ENCODE measurements around the gene B4GALT5. TPM values are rescaled to one million over a fixed set of nuclear protein-coding genes. Genes with fewer than 3 reads are reported as not detected.
"Not testable (repeated sequence)": the region's sequence is repeated elsewhere in the genome, so short reads cannot be mapped to it uniquely, and the experiment has no call there.

Gene B4GALT5
- total RNA-seq, 1 experiment from 2014 or later: 62.4 TPM

DNA sequence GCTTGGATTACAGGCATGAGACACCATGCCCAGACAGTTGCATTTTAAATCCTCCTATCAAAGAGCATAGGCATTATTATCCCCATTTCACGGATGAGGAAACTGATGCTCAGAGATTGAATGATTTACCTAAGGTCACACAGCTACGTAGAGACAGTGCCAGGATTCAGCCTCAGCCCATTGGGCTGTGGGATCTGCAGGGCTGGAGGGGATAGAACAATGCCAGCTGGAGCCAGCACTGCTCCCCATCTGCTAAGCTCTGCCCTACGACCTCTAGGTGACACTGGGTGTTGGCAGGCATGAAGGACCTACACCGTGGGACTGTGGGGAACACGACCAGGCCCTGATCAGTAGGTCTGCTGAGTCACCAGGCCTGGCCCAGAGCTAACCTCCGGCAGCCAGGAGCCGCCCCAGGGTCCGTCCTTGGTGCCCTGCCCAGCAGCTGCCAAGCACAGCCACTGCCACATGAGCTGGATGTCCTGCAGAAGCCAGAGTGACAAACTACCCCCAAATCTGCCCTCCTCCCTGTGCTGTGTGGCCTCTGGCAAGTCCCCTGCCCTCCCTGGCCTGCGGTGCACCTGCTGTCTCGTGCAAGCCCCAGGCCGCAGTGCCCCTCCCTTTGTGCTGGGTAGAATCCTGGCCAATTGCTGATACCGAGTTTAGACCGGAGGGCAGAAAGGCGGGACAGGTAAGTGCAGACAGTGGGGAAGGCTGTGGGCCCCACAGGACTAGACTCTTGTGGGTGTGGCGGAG, 98.1 kb downstream of the B4GALT5 start:
- TF ChIP-seq GABPB1 (CRISPR knock-in tag; IDR thresholded peaks at IDR 0.05) (0 out of 2 replicates have a peak, but pooled peaks have one; percentile 15), SMAD4 (CRISPR knock-in tag; IDR thresholded peaks at IDR 0.05) (no peak)
- ChIA-PET POLR2A (no interaction called here), CTCF (interaction anchor here (1.3 to 3.1 kb wide), 3 partner anchors 74 to 272 kb away, joined by 3 to 12 read pairs (median 7); no protein-coding TSS in a partner anchor)
- no peak for DNase-seq (ENCODE audit: low spot score)
- H3K4me1 Mint-ChIP-seq: peaks cover 4% of the 10 kb centered on the region; the same call in 1 of the 2 replicates
- no peaks in the 10 kb centered on the region for H3K27me3 Mint-ChIP-seq (ENCODE audit: low read depth)
- ATAC-seq: no peak
- H3K4me3 Mint-ChIP-seq: no peak overlapping the region
- H3K9me3 Mint-ChIP-seq: no peaks in the 10 kb centered on the region
- H3K27ac Mint-ChIP-seq: no peak overlapping the region
- no peaks in the 10 kb centered on the region for H3K36me3 Mint-ChIP-seq

DNA sequence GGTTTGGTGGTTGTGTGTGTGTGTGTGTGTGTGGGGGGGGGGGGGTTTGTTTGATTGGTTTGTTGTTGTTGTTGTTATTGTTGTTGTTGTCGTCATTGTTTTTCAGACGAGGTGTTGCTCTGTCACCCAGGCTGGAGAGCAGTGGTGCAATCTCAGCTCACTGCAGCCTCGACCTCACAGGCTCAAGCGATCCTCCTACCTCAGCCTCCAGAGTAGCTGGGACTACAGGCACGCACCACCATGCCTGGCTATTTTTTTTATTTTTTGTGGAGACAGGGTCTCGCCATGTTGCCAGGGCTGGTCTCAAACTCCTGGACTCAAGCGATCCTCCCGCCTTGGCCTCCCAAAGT, 98.7 kb downstream of the B4GALT5 start:
- CTCF ChIA-PET: interaction anchor here (1.3 to 3.1 kb wide), 3 partner anchors 73 to 272 kb away, joined by 3 to 12 read pairs (median 7); no protein-coding TSS in a partner anchor
- DNase-seq (ENCODE audit: low spot score); H3K4me1 Mint-ChIP-seq; H3K36me3 Mint-ChIP-seq; POLR2A ChIA-PET; H3K9me3 Mint-ChIP-seq; H3K4me3 Mint-ChIP-seq; H3K27ac Mint-ChIP-seq; H3K27me3 Mint-ChIP-seq (ENCODE audit: low read depth); ATAC-seq: not testable (repeated sequence)

DNA sequence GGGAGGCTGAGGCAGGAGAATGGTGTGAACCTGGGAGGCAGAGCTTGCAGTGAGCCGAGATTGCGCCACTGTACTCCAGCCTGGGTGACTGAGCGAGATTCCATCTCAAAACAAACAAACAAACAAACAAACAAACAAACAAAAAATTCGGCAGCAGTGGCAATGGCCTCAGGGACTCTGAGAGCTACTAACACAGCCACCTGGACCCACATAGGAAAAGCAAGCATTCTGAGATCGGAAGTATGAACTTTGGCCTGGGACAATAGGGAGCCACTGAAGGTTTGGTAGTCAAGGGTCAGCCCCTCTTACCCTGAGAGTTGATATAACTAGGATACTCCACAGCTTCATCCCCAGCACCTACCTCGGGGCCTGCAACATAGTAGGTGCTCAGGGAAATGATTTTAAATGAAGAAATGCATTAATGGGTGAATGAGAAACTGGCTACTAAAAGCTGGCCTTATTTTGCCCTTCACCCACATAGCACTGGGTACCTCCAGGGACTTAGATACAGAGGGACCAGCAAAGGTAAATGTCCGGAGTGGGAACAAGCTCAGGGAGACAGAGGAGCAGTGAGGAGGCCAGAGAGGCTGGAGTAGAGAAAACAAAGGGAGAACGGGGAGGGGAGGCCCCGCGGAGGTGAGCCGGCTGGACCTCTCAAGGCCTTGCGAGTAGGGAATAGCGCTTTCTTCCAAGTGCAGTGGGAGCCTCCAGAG, 99.2 kb downstream of the B4GALT5 start:
- DNase-seq (ENCODE audit: low spot score) (no peak), ATAC-seq (no peak)
- Mint-ChIP-seq H3K9me3 (no peaks in the 10 kb centered on the region), H3K4me3 (no peak overlapping the region), H3K27me3 (ENCODE audit: low read depth) (no peaks in the 10 kb centered on the region), H3K4me1 (peaks cover 5% of the 10 kb centered on the region; the same call in 1 of the 2 replicates), H3K27ac (peak overlapping the region; percentile 12; the same call in 1 of the 2 replicates), H3K36me3 (no peaks in the 10 kb centered on the region)
- POLR2A ChIA-PET: no interaction called here
- CTCF ChIA-PET: interaction anchor here (1.3 to 3.1 kb wide), 4 partner anchors 73 to 273 kb away, joined by 3 to 15 read pairs (median 10); no protein-coding TSS in a partner anchor
- TF ChIP-seq TEAD4 (CRISPR knock-in tag; IDR thresholded peaks at IDR 0.05) (no peak), NR1H2 (CRISPR knock-in tag; IDR thresholded peaks at IDR 0.05) (no peak), GTF2I (CRISPR knock-in tag; conservative IDR thresholded peaks at IDR 0.05) (no peak), PREB (CRISPR knock-in tag; IDR thresholded peaks at IDR 0.05; ENCODE audit: borderline replicate concordance) (no peak), MAX (CRISPR knock-in tag; IDR thresholded peaks at IDR 0.05) (no peak), GRHL2 (CRISPR knock-in tag; IDR thresholded peaks at IDR 0.05; ENCODE audit: insufficient replicate concordance, severe bottlenecking) (no peak), CREB1 (CRISPR knock-in tag; IDR thresholded peaks at IDR 0.05) (no peak), AR (CRISPR knock-in tag; IDR thresholded peaks at IDR 0.05) (no peak)
- TF ChIP-seq, protein P1, sequence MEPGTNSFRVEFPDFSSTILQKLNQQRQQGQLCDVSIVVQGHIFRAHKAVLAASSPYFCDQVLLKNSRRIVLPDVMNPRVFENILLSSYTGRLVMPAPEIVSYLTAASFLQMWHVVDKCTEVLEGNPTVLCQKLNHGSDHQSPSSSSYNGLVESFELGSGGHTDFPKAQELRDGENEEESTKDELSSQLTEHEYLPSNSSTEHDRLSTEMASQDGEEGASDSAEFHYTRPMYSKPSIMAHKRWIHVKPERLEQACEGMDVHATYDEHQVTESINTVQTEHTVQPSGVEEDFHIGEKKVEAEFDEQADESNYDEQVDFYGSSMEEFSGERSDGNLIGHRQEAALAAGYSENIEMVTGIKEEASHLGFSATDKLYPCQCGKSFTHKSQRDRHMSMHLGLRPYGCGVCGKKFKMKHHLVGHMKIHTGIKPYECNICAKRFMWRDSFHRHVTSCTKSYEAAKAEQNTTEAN (CRISPR knock-in tag; IDR thresholded peaks at IDR 0.05): no peak
- TF ChIP-seq, protein P2, sequence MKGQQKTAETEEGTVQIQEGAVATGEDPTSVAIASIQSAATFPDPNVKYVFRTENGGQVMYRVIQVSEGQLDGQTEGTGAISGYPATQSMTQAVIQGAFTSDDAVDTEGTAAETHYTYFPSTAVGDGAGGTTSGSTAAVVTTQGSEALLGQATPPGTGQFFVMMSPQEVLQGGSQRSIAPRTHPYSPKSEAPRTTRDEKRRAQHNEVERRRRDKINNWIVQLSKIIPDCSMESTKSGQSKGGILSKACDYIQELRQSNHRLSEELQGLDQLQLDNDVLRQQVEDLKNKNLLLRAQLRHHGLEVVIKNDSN (CRISPR knock-in tag; IDR thresholded peaks at IDR 0.05): no peak
- TF ChIP-seq, protein P3, sequence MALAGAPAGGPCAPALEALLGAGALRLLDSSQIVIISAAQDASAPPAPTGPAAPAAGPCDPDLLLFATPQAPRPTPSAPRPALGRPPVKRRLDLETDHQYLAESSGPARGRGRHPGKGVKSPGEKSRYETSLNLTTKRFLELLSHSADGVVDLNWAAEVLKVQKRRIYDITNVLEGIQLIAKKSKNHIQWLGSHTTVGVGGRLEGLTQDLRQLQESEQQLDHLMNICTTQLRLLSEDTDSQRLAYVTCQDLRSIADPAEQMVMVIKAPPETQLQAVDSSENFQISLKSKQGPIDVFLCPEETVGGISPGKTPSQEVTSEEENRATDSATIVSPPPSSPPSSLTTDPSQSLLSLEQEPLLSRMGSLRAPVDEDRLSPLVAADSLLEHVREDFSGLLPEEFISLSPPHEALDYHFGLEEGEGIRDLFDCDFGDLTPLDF (CRISPR knock-in tag; IDR thresholded peaks at IDR 0.05): no peak
- TF ChIP-seq, protein P4, sequence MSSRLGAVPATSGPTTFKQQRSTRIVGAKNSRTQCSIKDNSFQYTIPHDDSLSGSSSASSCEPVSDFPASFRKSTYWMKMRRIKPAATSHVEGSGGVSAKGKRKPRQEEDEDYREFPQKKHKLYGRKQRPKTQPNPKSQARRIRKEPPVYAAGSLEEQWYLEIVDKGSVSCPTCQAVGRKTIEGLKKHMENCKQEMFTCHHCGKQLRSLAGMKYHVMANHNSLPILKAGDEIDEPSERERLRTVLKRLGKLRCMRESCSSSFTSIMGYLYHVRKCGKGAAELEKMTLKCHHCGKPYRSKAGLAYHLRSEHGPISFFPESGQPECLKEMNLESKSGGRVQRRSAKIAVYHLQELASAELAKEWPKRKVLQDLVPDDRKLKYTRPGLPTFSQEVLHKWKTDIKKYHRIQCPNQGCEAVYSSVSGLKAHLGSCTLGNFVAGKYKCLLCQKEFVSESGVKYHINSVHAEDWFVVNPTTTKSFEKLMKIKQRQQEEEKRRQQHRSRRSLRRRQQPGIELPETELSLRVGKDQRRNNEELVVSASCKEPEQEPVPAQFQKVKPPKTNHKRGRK (CRISPR knock-in tag; IDR thresholded peaks at IDR 0.05; ENCODE audit: borderline replicate concordance): no peak
